Measurements from ENCODE around the gene COL4A4.

- TF ChIP-seq BCL3 (IDR thresholded peaks at IDR 0.05) (no peak), CTCF (IDR thresholded peaks at IDR 0.05) (no peak), MAFK (IDR thresholded peaks at IDR 0.05; ENCODE audit: partially characterized antibody) (no peak), POLR2A (IDR thresholded peaks at IDR 0.05; ENCODE audit: low read length) (no peak), MAX (IDR thresholded peaks at IDR 0.05) (no peak), ESRRA (IDR thresholded peaks at IDR 0.05; ENCODE audit: borderline replicate concordance, low read length) (no peak), HEYL (CRISPR knock-in tag; IDR thresholded peaks at IDR 0.05) (no peak), USF2 (IDR thresholded peaks at IDR 0.05) (no peak)
- TF ChIP-seq, protein P1, sequence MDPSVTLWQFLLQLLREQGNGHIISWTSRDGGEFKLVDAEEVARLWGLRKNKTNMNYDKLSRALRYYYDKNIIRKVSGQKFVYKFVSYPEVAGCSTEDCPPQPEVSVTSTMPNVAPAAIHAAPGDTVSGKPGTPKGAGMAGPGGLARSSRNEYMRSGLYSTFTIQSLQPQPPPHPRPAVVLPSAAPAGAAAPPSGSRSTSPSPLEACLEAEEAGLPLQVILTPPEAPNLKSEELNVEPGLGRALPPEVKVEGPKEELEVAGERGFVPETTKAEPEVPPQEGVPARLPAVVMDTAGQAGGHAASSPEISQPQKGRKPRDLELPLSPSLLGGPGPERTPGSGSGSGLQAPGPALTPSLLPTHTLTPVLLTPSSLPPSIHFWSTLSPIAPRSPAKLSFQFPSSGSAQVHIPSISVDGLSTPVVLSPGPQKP (IDR thresholded peaks at IDR 0.05; ENCODE audit: low read depth, low read length): no peak
These were observed 210.2 kb downstream of the COL4A4 start for GRCh38 chr2:226953826-226954225.
